Keratinocyte (primary cell): ENCODE results near the gene EIF2S2.
A peak's percentile ranks its signal among the peaks of the same experiment; 100 is the strongest.

ENCODE experiments used
- CTCF ChIP-seq, 3 experiments: IDR thresholded peaks in 1 of 3; conservative IDR thresholded peaks in 1 of 3; optimal IDR thresholded peaks in 1 of 3; 2 replicates in 2 of 3; 3 replicates in 1 of 3; pipeline versions ENCODE3 to v1.5.1; 2011; ENCODE audit warnings: low read length in 3 of 3, mild to moderate bottlenecking in 3 of 3, moderate library complexity in 2 of 3, control low read depth in 1 of 3, inconsistent platforms in 1 of 3; ENCODE audit not compliant: insufficient read depth in 2 of 3; ENCODE audit errors: extremely low read depth in 1 of 3
- EZH2 ChIP-seq: IDR thresholded peaks from one replicate; pipeline ENCODE4 v1.6.1; 2012; ENCODE audit warnings: inconsistent platforms, mild to moderate bottlenecking, low read length, moderate library complexity

- TF ChIP-seq CTCF (optimal IDR thresholded peaks at IDR 0.05 in 1 of 3, IDR thresholded peaks at IDR 0.05 in 1 of 3, conservative IDR thresholded peaks at IDR 0.05 in 1 of 3; ENCODE audit: extremely low read depth in 1 of 3, insufficient read depth in 2 of 3, low read length in 3 of 3) (peak; percentile 66 to 92 (median 89)), EZH2 (no peak)
Observed at GRCh38 chr20:34069341-34070078, 42.5 kb downstream of the EIF2S2 start.
